PFSK-1 (cell line): ENCODE measurements around the gene CYB561A3.
A peak's percentile ranks its signal among the peaks of the same experiment; 100 is the strongest.

Source experiments
- FOXP2 ChIP-seq: optimal IDR thresholded peaks from 2 replicates; pipeline ENCODE3; 2011; ENCODE audit warnings: borderline replicate concordance, control low read depth, inconsistent platforms; ENCODE audit not compliant: insufficient read depth; ENCODE audit errors: extremely low read length, extremely low read depth
- POLR2AphosphoS5 ChIP-seq: IDR thresholded peaks from 2 replicates; pipeline ENCODE4 v1.6.1; 2012; ENCODE audit warnings: low read depth, mild to moderate bottlenecking, control low read depth, low read length, moderate library complexity
- REST ChIP-seq, 2 experiments: IDR thresholded peaks; 2 replicates each; pipeline versions ENCODE4 v1.6.1 to v1.8.0; 2011 to 2012; ENCODE audit warnings: low read depth in 2 of 2, low read length in 2 of 2, control low read depth in 1 of 2, inconsistent platforms in 1 of 2, mild to moderate bottlenecking in 1 of 2, moderate library complexity in 1 of 2; ENCODE audit not compliant: insufficient read depth in 1 of 2
- SIN3A ChIP-seq: IDR thresholded peaks from 2 replicates; pipeline ENCODE4 v1.6.1; 2012; ENCODE audit warnings: mild to moderate bottlenecking, low read length, moderate library complexity, borderline replicate concordance; ENCODE audit not compliant: insufficient read depth
- TAF1 ChIP-seq: IDR thresholded peaks from 2 replicates; pipeline ENCODE4 v1.6.1; 2012; ENCODE audit warnings: low read length, control low read depth, borderline replicate concordance; ENCODE audit not compliant: insufficient read depth

Gene CYB561A3

GRCh38 chr11:61372659-61373420, 11.2 kb upstream of the CYB561A3 start:
- TF ChIP-seq TAF1 (no peak), POLR2AphosphoS5 (no peak), REST (IDR thresholded peaks at IDR 0.05; ENCODE audit: insufficient read depth in 1 of 2, low read depth in 2 of 2, low read length in 2 of 2) (no peak), FOXP2 (no peak), SIN3A (no peak)

- TF ChIP-seq SIN3A (no peak), REST (IDR thresholded peaks at IDR 0.05; ENCODE audit: insufficient read depth in 1 of 2, low read depth in 2 of 2, low read length in 2 of 2) (no peak), FOXP2 (no peak), TAF1 (no peak), POLR2AphosphoS5 (no peak; the same call in 1 of the 2 replicates)
Measured at GRCh38 chr11:61370349-61371005, 8.8 kb upstream of the CYB561A3 start.

- TF ChIP-seq SIN3A (no peak), POLR2AphosphoS5 (peak; percentile 14; the same call in 1 of the 2 replicates)
Measured at GRCh38 chr11:61369372-61370348, 8.0 kb upstream of the CYB561A3 start.

- no peak for TF ChIP-seq POLR2AphosphoS5
- no peak for TF ChIP-seq SIN3A
- TF ChIP-seq REST (IDR thresholded peaks at IDR 0.05; ENCODE audit: insufficient read depth in 1 of 2, low read depth in 2 of 2, low read length in 2 of 2), result no peak
- no peak for TF ChIP-seq FOXP2
- TF ChIP-seq TAF1, result no peak
Measured at GRCh38 chr11:61368646-61369045, 7.0 kb upstream of the CYB561A3 start.

- TF ChIP-seq SIN3A (no peak), POLR2AphosphoS5 (no peak), TAF1 (no peak), REST (IDR thresholded peaks at IDR 0.05; ENCODE audit: insufficient read depth in 1 of 2, low read depth in 2 of 2, low read length in 2 of 2) (no peak), FOXP2 (no peak)
Measured at GRCh38 chr11:61367406-61367805, 5.7 kb upstream of the CYB561A3 start.
